G401 (cell line): Measurements from ENCODE around the gene SYPL2. TPM values are rescaled to one million over a fixed set of nuclear protein-coding genes. Genes with fewer than 3 reads are reported as not detected.

ENCODE experiments used
- DNase-seq: peaks from one replicate; pipeline ENCODE4 v3.0.0-alpha.2; 2015; ENCODE audit warnings: low spot score
- in situ Hi-C: cut with HindIII; loops from 2 replicates; pipeline ENCODE4 v1.10.0; 2016; ENCODE audit warnings: low sequenced_read_pairs, mixed read lengths
- total RNA-seq: library from RNA; depleted of rRNA; stranded (reverse); fragments of >200 nt; shearing (Covaris generic); gene quantifications from 2 replicates; pipeline ENCODE4 v1.2.3, GENCODE V29; 2014; rRNA removed

Gene SYPL2
- total RNA-seq, 1 experiment from 2014 or later: not detected

GRCh38 chr1:109531380-109531779, 65.0 kb downstream of the SYPL2 start:
- in situ Hi-C loops: no loop called here

More at GRCh38 chr1:109531380-109531779, 65.0 kb downstream of the SYPL2 start:
- DNase-seq: no peak

Other genes starting within 250 kb of the SYPL2 start
- 4.2 and 5.0 TPM in 2 replicates for gene CELSR2, start 217.0 kb upstream of the SYPL2 start, total RNA-seq
- 46.8 and 58.2 TPM in 2 replicates for gene PSRC1, start 183.4 kb upstream of the SYPL2 start, total RNA-seq
- gene MYBPHL, start 159.5 kb upstream of the SYPL2 start, total RNA-seq: 0.18 TPM in 1 of 2 replicates, not detected in the other
- gene SORT1, start 68.6 kb upstream of the SYPL2 start, total RNA-seq: 15.1 and 17.7 TPM in 2 replicates
- gene PSMA5, start 40.1 kb upstream of the SYPL2 start, total RNA-seq: 105 and 147 TPM in 2 replicates
- gene ATXN7L2, start 17.4 kb downstream of the SYPL2 start, total RNA-seq: 2.9 and 6.8 TPM in 2 replicates
- gene CYB561D1, start 27.5 kb downstream of the SYPL2 start, total RNA-seq: 0.31 and 3.1 TPM in 2 replicates
- 0.07 and 0.25 TPM in 2 replicates for gene AMIGO1, start 43.2 kb downstream of the SYPL2 start, total RNA-seq
- gene GPR61, start 73.3 kb downstream of the SYPL2 start, total RNA-seq: not detected in 2 replicates
- gene GNAI3, start 82.1 kb downstream of the SYPL2 start, total RNA-seq: 6.8 and 8.9 TPM in 2 replicates
- not detected in 2 replicates for gene GNAT2, start 153.1 kb downstream of the SYPL2 start, total RNA-seq
- 90.0 and 101 TPM in 2 replicates for gene AMPD2, start 153.3 kb downstream of the SYPL2 start, total RNA-seq
- gene GSTM4, start 189.6 kb downstream of the SYPL2 start, total RNA-seq: 18.7 and 24.5 TPM in 2 replicates
- 18.2 and 24.6 TPM in 2 replicates for gene GSTM2, start 201.5 kb downstream of the SYPL2 start, total RNA-seq
- not detected in 2 replicates for gene GSTM1, start 221.3 kb downstream of the SYPL2 start, total RNA-seq
- gene GSTM5, start 245.7 kb downstream of the SYPL2 start, total RNA-seq: 1.4 and 4.7 TPM in 2 replicates